HL-60/S4 (cell line): ENCODE results near the gene SLC28A1.
"Not testable (repeated sequence)": the region's sequence is repeated elsewhere in the genome, so short reads cannot be mapped to it uniquely, and the experiment has no call there.

Source experiments
- in situ Hi-C: fragments of 300-500 bp; cut with MboI; formaldehyde crosslinking; loops from 2 replicates; pipeline ENCODE4 v1.14.3; 2022; ENCODE audit warnings: low sequenced_read_pairs

Gene SLC28A1

DNA sequence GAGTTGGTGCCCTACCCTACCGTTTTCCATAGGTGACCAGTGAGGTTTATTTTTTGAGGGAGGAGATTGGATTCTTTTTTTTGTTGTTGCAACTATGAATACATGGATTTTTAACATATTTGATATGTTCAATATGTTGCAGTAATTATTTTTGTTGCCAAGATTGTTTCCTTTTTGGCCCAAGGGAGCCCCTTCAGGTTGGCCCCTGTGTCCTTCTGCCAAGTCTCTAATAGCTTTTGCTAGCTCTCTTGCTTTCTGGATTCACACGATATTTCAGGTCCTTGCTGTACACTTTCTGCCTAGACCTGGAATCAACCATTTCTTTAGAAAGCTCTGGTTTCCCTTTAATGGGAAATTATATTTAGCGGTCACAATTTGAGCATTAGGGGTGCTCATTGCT lies 22.7 kb upstream of the SLC28A1 start:
- in situ Hi-C loops, result no loop called here

DNA sequence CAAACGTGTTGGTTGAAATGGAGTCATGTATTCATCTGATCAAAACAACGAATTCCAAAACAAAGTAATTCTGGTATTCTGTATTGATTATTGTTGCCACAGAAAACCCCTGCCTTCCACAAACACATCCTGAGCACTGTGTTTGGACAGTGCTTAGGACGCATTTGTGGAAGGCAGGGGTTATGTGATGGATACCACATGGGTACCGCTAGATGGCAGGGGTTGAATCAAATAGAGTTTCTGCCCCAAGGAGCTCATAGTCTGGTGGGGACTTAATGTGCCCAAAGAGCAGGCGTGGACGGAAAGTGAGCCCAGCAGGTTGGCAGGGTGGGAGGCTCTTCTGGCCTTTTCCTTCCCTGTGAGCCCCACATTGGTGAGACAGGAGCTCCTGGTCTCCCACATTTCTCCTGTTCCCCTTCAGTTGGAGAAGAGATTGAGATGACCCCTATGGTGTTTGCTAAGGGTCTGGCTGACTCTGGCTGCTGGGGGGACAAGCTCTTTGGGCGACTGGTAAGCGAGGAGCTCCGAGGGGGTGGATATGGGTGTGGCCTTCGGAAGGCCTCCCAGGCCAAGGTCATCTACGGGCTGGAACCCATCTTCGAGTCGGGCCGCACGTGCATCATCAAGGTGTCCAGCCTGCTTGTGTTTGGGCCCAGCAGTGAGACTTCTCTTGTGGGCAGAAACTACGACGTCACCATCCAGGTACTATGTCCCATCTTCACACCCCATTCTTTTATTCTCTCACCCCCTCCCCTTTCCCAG lies 22.1 kb upstream of the SLC28A1 start:
- in situ Hi-C loops, result no loop called here

DNA sequence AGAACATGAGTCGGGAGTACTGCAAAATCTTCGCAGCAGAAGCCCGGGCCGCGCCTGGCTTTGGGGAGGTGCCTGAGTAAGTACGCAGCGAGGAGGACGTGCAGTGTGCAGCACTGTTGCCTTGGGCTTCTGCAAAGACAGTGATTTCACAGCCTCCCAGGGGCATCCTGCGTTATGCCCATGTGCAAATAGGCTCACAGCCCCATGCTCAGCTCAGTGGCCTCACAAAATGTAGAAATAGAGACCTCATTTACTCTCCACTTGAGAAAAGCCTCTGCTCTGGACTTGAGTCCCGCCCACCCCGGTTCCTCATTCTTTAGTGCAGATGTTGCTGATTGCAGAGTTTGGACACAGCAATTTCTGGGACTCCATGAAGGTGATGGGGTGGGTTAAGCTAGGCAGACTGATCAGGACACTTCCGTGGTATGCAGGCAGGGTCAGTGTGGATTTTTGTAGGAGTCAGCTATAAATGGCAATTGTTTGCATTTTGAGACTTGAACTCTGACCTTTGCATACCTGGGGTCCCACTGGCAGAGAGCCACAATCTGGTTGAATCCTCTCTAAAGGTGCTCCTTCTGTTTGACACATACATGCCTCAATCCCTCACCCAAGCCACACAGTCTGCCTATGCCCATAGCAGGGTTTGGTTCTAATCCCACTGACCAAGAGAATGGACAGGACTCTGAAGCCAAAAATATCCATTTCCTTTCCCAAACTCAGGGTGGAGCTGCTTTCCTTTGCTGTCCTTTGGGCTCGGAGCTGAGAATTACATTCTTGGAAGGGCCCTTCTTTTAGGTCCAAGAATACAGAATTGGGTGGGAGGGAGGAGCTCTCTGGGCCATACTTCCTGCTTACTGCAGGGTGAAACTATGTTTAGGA lies 20.7 kb upstream of the SLC28A1 start:
- in situ Hi-C loops, result no loop called here

DNA sequence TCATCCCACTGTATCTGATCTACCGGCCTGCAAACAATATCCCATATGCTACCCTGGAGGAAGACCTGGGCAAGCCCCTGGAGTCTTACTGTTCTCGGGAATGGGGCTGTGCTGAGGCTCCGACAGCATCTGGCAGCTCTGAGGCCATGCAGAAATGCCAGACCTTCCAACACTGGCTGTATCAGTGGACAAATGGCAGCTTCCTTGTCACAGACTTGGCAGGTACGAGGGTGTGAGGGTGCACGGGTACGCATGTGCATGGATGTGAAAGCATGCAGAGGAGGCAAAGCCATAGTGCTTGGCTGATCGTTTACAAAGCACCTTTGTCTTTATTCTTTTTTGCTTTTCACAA lies 20.0 kb upstream of the SLC28A1 start:
- in situ Hi-C loops, result no loop called here

DNA sequence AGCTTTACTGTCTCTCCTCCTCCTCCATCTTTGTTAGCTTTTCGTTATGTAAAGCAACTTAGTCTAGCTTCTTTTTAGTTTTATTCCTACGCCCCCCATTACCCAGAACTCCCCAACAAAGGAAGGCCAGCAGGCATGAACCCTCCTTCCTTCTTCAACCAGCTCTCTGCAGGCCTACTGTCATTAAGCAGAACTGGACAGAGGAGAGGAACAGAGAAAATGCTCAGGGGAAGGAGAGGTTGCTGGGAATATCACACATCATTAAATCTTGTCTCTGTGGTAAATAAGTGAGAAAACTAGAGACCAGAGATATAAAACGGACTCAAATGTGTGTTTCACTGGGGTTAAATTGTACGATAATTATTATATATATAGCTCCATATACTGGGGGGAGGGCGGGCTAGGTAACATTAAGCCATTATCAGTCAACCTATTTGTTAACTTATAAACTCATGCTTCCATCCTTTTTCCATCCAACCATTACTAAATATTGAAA lies 19.3 kb upstream of the SLC28A1 start:
- in situ Hi-C loops, result no loop called here

DNA sequence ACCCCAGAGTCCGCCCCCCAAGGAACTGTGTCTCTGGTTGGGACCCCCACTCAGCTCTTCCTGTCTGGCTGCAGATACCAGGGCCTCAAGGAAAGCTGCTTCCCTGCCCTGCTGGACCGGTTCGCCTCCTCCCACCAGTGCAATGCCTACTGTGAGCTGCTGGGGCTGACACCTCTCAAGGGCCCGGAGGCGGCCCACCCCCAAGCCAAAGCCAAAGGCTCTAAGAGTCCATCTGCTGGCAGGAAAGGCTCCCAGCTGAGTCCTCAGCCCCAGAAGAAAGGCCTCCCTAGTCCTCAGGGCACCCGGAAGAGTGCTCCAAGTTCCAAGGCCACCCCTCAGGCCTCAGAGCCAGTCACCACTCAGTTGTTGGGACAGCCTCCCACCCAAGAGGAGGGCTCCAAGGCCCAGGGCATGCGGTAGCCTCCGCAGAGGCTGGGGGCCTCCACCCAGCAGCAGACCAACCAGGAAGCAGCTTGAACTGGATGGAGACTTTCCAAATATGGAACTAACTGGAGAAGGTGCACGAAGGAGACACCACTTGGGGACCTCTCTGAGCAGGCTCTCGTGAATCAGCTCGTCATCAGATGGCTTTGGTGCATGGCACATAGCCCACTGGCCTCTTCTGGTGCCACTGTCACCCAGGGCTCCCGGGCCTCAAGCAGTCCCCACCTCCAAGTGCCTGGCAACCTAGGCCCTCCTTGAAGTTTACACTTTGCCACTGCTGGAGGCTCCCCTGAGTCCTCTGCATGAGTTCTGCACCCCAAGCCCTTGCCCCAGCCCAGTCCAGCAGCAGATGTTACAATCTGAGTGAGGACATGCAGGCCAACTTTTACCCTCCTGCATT lies 16.2 kb upstream of the SLC28A1 start:
- in situ Hi-C loops, result no loop called here

DNA sequence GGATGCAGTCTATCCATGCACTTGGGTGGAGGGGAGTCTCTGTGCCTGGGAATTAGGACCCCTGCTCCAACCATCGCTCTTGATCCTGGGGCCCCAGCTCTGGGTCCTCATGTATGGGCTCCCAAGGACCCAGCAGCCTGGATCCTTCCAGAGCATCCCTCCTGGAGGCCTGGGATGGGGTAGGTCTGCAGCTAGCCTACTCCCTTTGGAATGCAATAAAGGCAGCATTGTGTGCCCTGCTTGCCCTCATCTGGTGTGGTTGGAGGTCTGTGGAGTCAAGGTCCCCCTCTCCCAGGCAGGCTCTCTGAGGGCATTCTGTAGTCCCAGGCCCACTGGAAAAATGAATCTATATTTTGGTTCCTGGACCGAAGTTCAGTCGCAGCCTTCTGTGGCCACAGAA lies 15.0 kb upstream of the SLC28A1 start:
- in situ Hi-C loops, result no loop called here

DNA sequence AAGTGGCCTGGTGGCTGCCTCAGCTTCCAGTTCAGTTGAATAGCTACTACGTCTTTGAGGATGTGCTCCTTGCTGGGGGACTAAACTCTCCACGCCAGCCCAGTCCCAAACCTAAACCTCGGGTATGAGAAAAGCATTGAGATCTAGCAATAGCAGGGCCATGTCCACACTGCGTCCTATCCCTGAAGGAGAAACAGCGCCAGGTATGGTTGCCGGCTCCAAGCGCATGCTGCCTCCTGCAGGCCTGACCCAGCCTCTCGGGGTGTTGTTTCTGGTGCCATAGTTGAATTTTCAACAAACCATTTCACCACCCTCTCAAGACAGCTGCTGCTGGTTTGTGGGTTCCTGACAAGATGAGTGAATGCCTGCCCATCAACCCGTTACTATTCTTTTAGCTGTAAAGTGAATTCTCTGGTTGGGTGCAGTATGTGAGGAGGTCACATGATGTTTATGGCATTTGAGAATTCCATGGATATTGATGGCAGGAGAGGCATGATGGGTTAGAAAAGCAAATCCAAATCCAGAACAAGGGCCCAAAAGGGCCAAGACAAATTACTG lies 13.0 kb upstream of the SLC28A1 start:
- in situ Hi-C loops, result no loop called here

DNA sequence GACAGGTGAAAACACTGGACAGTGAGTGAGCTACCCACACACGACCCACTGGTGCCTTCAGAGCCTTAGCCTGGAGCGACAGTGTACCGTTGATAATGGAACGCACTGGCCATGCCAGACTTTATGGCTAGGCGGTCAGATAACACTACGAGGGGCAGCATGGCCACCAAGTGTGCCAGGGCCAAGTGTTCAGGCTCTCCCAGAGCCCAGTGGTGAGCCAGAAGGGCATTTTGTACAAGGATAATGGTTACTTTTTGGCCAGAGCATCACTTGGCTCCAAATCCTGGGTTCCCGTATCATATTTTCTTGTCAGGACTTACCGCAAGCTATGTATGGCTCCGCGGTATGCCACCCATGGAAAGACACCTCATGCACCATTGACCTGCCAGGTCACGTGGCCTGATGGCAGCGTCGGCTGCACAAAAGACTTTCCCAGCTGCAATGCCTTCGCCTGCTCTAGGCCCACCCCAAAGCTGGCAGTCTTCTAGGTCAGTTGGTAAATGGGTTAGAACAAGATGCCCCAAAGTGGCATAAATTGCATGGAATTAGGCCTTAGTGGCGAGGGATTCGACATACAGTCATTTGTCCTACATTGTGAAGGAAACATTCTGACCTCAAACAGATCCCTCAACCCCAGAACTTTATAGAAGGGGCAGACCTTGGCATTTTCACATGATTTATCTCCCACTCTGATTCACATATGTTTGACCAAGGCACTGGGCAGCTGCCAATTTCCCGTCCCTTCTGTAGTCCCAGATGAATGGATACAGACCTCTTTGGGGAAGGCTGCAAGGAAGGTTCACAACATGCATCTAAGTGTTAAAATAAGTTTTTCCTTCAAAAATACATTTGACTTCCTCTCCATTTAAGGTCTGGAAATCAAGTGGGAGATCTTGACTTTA lies 12.2 kb upstream of the SLC28A1 start:
- in situ Hi-C loops, result no loop called here

DNA sequence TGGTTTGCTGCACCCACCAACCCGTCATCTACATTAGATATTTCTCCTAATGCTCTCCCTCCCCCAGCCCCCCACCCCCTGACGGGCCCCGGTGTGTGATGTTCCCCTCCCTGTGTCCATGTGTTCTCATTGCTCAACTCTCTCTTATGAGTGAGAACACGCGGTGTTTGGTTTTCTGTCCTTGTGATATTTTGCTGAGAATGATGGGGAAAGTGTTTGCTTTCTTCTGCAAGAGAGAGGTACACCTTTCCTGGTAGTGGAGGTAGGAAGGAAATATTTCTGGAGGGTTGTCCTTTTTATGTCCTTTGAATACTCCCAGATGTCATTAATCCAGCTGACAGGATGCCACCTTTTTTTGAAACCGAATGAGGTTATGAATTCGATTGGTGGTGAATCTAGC lies 10.5 kb upstream of the SLC28A1 start:
- in situ Hi-C loops, result no loop called here

DNA sequence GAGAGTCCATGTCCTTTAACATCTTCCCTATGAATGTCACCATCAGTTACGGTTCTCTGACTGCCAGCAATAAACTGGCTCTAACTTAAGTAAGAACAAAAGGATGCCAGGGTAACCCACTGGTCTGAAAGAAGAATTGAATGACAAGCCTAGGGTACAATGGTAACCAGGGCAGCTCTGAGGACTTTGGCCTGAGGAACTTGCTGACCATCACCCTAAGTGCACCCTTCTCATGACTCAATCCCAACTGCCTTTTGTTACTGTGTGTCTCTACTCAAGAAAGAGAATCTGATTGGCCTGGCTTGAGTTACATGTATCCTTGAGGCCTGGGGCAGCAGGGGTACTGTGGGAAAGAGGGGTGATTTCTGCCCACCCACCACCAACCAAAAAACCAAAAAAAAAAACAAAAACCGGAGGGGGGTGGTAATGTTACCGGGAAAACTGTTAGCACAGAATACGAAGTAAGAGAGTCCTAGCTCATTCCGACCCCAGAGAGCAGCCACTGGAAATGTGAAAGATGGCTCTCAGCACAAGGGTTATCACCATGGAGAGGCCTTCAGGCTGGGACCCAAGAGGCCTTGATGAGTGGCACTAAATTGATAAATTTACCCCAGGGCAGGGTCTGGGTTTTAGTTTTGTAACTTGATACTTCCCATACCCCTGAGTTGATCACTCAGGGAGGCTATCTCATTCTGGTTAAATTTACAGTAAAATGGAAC lies 9.3 kb upstream of the SLC28A1 start:
- in situ Hi-C loops, result no loop called here

DNA sequence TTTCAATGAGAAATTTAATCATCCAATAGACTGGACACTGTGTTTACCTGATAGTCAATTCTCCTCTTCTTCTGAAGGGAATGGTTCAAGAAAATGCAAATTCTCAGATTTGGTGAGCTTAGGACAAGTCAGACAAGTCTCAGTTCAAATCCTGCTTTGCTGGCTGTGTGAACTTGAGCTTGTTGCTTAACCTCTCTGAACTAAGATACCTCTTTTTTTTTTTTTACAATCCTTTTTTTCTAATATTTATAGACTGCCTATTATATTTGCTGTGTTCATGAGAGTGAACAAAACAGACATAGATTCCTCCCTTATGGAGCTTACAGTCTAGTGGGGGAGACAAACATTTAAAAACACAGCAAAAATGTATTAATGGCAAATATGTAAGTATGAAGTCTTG lies 8.2 kb upstream of the SLC28A1 start:
- in situ Hi-C loops, result no loop called here

DNA sequence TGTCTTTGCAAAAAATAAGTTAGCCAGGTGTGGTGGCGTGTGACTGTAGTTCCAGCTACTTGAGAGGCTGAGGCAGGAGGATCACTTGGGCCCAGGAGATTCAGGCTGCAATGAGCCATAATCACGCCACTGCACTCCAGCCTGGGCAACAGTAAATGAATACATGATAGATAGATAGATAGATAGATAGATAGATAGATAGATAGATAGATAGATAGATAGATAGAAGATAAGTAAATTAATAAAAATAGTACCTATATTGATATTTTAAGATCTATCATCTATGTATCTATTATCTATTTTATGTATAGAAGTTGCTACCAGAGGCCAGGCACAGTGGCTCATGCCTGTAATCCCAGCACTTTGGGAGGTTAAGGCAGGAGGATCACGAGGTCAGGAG lies 6.8 kb upstream of the SLC28A1 start:
- in situ Hi-C loops, result not testable (repeated sequence)

DNA sequence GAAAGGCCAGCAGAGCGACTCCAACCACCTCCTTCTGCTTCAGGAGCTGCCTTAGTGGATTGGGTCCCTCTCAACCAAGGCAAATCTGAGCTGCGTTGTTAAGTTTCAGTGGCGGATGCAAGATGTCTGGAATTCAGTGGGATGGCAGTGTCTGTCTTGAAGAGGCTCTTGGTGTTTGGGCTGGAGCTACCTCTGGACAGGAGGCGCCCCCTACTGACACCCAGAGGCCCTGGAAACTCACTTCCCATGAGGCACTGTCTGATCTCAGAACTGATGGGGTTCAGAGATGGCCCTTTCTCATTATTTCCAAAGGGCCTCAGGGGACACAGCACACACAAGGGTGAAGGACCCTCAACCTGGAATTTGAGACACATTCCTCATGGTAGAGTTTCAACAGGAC lies 6.0 kb upstream of the SLC28A1 start:
- in situ Hi-C loops, result no loop called here

DNA sequence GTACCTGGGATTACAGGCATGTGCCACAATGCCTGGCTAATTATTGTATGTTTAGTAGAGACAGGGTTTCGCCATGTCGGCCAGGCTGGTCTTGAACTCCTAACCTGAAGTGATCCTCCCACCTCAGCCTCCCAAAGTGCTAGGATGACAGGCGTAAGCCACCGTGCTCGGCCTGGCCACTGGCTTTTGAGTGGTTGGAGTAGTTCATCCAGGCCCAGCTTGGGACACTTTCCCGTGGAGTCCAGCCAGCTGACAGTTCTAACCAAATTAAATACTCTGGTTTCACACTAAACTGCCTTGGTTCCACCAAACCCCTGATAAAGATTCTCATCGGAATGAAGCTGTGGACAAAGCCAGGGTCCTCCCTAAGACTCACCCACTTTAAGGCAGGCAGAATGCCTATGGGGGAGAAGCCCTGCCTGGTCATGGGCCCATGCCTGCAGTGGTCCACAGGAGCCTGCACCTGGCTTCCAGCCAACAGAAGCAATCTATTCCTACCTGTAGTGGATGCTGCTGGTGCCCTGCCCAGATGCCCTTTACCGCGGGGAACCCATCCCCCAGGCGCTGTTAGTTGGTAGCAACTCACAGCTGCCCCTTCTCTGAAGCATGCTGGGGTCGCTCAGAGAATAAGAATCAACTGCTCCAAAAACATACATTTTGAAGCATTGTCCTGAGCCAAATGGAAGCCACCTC lies 5.2 kb upstream of the SLC28A1 start:
- in situ Hi-C loops, result no loop called here

DNA sequence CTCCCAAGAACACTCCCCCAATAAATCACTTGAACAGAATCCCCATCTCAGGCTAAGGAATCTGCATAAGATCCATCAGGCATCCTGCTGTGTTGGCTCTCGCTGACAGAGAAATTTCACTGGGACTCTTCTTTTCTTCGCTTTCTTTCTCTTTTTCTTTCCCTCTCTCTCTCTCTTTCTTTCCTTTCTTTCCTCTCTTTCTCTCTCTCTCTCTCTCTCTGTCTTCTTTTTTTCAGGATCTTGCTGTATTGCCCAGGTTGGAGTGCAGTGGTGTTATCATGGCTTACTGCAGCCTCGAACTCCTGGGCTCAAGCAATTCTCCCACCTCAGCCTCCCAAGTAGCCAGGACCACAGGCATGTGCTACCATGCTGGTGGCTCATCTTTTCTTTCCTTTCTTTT lies 4.5 kb upstream of the SLC28A1 start:
- in situ Hi-C loops, result no loop called here

DNA sequence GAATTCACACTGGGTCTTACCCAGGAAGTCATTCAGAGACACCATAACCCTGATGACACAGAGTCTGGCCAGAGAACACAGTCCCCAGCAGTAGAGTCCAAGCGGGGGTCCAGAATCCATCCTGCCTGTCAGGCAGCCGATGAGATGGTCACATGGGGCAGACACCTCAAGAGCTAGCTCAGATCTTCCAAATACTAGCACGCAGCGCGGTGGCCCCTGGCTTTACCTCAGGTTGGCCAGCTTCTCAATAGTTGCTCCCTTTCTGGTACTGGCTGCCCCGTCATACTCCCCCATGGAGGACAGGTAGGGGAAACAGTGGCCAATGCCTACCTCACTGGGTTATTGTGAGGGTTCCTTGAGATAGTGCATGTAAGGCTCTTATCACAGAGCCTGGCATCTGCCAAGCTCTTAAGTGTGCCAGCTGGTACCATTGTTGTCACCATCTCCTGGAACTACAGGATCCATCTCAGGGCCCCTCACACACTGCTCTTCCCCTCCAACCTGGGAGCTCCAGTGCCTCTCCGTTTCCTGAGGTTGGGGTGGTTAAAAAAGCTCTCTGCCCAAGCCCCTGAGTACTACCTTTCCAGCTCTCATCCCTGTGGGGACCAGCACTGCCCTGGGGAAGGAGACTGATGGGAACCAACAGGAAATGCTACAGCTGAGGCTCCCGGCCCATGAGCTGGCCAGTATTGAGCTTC lies 3.5 kb upstream of the SLC28A1 start:
- in situ Hi-C loops, result no loop called here

DNA sequence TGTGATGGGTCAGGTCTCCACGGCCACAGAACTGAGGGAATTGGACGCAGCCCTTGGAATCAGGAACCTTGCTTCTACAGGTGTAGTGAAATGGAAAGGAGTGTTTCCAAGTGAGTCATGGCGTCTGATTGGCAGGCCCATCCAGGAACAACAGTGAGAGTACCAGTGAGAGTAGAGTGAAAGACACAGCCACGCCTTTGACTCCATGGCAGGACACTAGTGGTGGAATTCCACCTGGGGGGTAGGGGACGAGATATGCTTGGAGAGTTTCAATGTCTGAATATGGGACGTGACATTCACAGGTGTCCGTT lies 3.0 kb upstream of the SLC28A1 start:
- in situ Hi-C loops, result no loop called here
